HCT116 (cell line): Measurements from ENCODE around the gene PPIL6. TPM values are rescaled to one million over a fixed set of nuclear protein-coding genes. Genes with fewer than 3 reads are reported as not detected.
A peak's percentile ranks its signal among the peaks of the same experiment; 100 is the strongest.

ENCODE experiments used
- ATAC-seq: fragments of 200-7000 bp; cut with Tn5 transposase; 2 replicates; pipeline ENCODE4 v1.9.1; 2020; ENCODE audit warnings: mild to moderate bottlenecking, moderate library complexity
- Bru-seq: library from RNA; stranded (reverse); fragments of 400-500 nt; gene quantifications from one replicate; lab custom pipeline; 2021; lab: Mats Ljungman, UMichigan
- BruChase-seq, 2 experiments: library from RNA; stranded (reverse); fragments of 400-500 nt; gene quantifications; one replicate each; lab custom pipeline; 2021; lab: Mats Ljungman, UMichigan
- BruUV-seq: library from RNA; stranded (reverse); fragments of 400-500 nt; replicated peaks from 2 replicates; lab custom pipeline; 2021; lab: Mats Ljungman, UMichigan
- CTCF ChIA-PET: fragments of 300-600 bp; sonication (Branson Sonifier 250); formaldehyde crosslinking; loops from one replicate; lab custom pipeline; 2021; ENCODE audit warnings: antibody characterized with exemption; lab: Charles Lee
- POLR2A ChIA-PET: fragments of 300-600, 350-600 bp; sonication (Branson Sonifier 250); formaldehyde crosslinking; loops from one replicate; lab custom pipeline; 2021; ENCODE audit warnings: antibody characterized with exemption; lab: Charles Lee
- RAD21 ChIA-PET, 2 experiments: fragments of 300-600 bp; sonication (Branson Sonifier 250); formaldehyde crosslinking; loops; one replicate each; lab custom pipeline; 2023; ENCODE audit warnings: low total read pairs in 2 of 2; ENCODE audit not compliant: uncharacterized antibody in 2 of 2, unreplicated experiment in 2 of 2, low non-redundant PET in 1 of 2; lab: Charles Lee
- DNase-seq: peaks from one replicate; pipeline ENCODE4 v3.0.0-alpha.2; 2010; ENCODE audit warnings: low read depth, low spot score
- H2AFZ ChIP-seq: fragments of 200-600 bp; shearing (Covaris generic), sonication (generic); 2 replicates; pipeline ENCODE4 v1.6.1; 2017; ENCODE audit warnings: low read depth, mixed run types, mixed read lengths, antibody characterized with exemption, low read length; ENCODE audit not compliant: poor library complexity, severe bottlenecking
- H3K27ac ChIP-seq: 2 replicates; pipeline ENCODE4 v1.5.1; 2012; ENCODE audit warnings: low read depth, low read length
- H3K27me3 ChIP-seq: fragments of 200-600 bp; sonication (generic); 2 replicates; pipeline ENCODE4 v1.6.1; 2016; ENCODE audit warnings: mixed run types, low read length, mixed read lengths; ENCODE audit not compliant: insufficient read depth
- H3K36me3 ChIP-seq, 2 experiments: fragments of 200-500 bp in 1 of 2; fragments of 200-600 bp in 1 of 2; sonication (Bioruptor generic) in 1 of 2; sonication (generic) in 1 of 2; 2 replicates each; pipeline versions ENCODE4 v1.5.1 to v1.6.1; 2014 to 2016; ENCODE audit warnings: low read length in 2 of 2, inconsistent platforms in 1 of 2, mixed read lengths in 1 of 2, mixed run types in 1 of 2; ENCODE audit not compliant: insufficient read depth in 2 of 2, control insufficient read depth in 1 of 2
- H3K4me1 ChIP-seq, 2 experiments: fragments of 200-600 bp in 1 of 2; sonication (generic) in 1 of 2; 2 replicates each; pipeline versions ENCODE4 v1.5.1 to v1.6.1; 2012 to 2017; ENCODE audit warnings: low read length in 2 of 2, inconsistent platforms in 1 of 2, mild to moderate bottlenecking in 1 of 2, mixed read lengths in 1 of 2, mixed run types in 1 of 2, moderate library complexity in 1 of 2; ENCODE audit not compliant: insufficient read depth in 2 of 2, control insufficient read depth in 1 of 2
- H3K4me2 ChIP-seq: fragments of 200-600 bp; sonication (generic); 2 replicates; pipeline ENCODE4 v1.6.1; 2017; ENCODE audit warnings: mixed run types, low read length, mixed read lengths
- H3K4me3 ChIP-seq, 2 experiments: fragments of 200-600 bp in 1 of 2; sonication (generic) in 1 of 2; replicated peaks in 1 of 2; 2 replicates each; pipeline ENCODE4 v1.5.1; 2011 to 2016; ENCODE audit warnings: low read length in 2 of 2, control low read depth in 1 of 2, low read depth in 1 of 2, mild to moderate bottlenecking in 1 of 2, mixed read lengths in 1 of 2, mixed run types in 1 of 2
- H3K79me2 ChIP-seq: fragments of 200-600 bp; sonication (generic); 2 replicates; pipeline ENCODE4 v1.6.1; 2017; ENCODE audit warnings: mild to moderate bottlenecking, mixed run types, low read length, moderate library complexity, mixed read lengths; ENCODE audit not compliant: insufficient read depth
- H3K9ac ChIP-seq: fragments of 200-600 bp; sonication (generic); 2 replicates; pipeline ENCODE4 v1.6.1; 2016; ENCODE audit warnings: low read length, mixed read lengths
- H3K9me2 ChIP-seq: fragments of 200-600 bp; sonication (generic), shearing (Covaris generic); 2 replicates; pipeline ENCODE4 v1.6.1; 2017; ENCODE audit warnings: mixed run types, mild to moderate bottlenecking, moderate library complexity; ENCODE audit not compliant: insufficient read depth
- H3K9me3 ChIP-seq, 2 experiments: fragments of 200-500 bp in 1 of 2; fragments of 200-600 bp in 1 of 2; sonication (Bioruptor generic) in 1 of 2; sonication (generic) in 1 of 2; 2 replicates each; pipeline ENCODE4 v1.6.1; 2014 to 2017; ENCODE audit warnings: low read length in 2 of 2, mixed read lengths in 2 of 2, inconsistent platforms in 1 of 2, low read depth in 1 of 2, mild to moderate bottlenecking in 1 of 2, mixed run types in 1 of 2, moderate library complexity in 1 of 2; ENCODE audit not compliant: control insufficient read depth in 1 of 2, insufficient read depth in 1 of 2
- H4K20me1 ChIP-seq: fragments of 200-600 bp; sonication (generic), shearing (Covaris generic); 2 replicates; pipeline ENCODE4 v1.6.1; 2017; ENCODE audit warnings: mixed run types, mild to moderate bottlenecking, moderate library complexity; ENCODE audit not compliant: insufficient read depth
- ATF3 ChIP-seq: IDR thresholded peaks from 2 replicates; pipeline ENCODE4 v1.6.1; 2012
- CBX3 ChIP-seq: IDR thresholded peaks from 2 replicates; pipeline ENCODE4 v1.6.1; 2012; ENCODE audit warnings: low read depth
- CEBPB ChIP-seq: IDR thresholded peaks from 2 replicates; pipeline ENCODE4 v1.6.1; 2012; ENCODE audit warnings: low read depth
- CTCF ChIP-seq, 3 experiments: fragments of 200-600 bp in 1 of 3; sonication (generic) in 1 of 3; IDR thresholded peaks in 2 of 3; conservative IDR thresholded peaks in 1 of 3; 2 replicates each; pipeline ENCODE4 v1.5.1; 2012 to 2017; ENCODE audit warnings: low read depth in 2 of 3, low read length in 2 of 3, antibody characterized with exemption in 1 of 3, borderline replicate concordance in 1 of 3, control low read depth in 1 of 3, mild to moderate bottlenecking in 1 of 3, mixed read lengths in 1 of 3, mixed run types in 1 of 3, moderate library complexity in 1 of 3; ENCODE audit not compliant: insufficient read depth in 1 of 3
- EGR1 ChIP-seq: IDR thresholded peaks from 2 replicates; pipeline ENCODE4 v1.6.1; 2012; ENCODE audit warnings: low read depth
- EZH2 ChIP-seq: fragments of 200-600 bp; sonication (generic); IDR thresholded peaks from 2 replicates; pipeline ENCODE4 v1.6.1; 2017; ENCODE audit warnings: antibody characterized with exemption, mixed run types
- EZH2phosphoT487 ChIP-seq: fragments of 200-600 bp; IDR thresholded peaks from 2 replicates; pipeline ENCODE4 v1.6.1; 2018; ENCODE audit warnings: antibody characterized with exemption, borderline replicate concordance
- FOSL1 ChIP-seq: IDR thresholded peaks from 2 replicates; pipeline ENCODE4 v1.6.1; 2012; ENCODE audit warnings: low read depth
- JUND ChIP-seq: IDR thresholded peaks from 2 replicates; pipeline ENCODE4 v1.6.1; 2012
- MAX ChIP-seq: IDR thresholded peaks from 2 replicates; pipeline ENCODE4 v1.6.1; 2012
- POLR2AphosphoS5 ChIP-seq: IDR thresholded peaks from 2 replicates; pipeline ENCODE4 v1.6.1; 2011; ENCODE audit warnings: mild to moderate bottlenecking, low read depth, low read length, moderate library complexity
- RAD21 ChIP-seq: IDR thresholded peaks from 2 replicates; pipeline ENCODE4 v1.6.1; 2012; ENCODE audit warnings: low read depth, mild to moderate bottlenecking
- SIN3A ChIP-seq: IDR thresholded peaks from 2 replicates; pipeline ENCODE4 v1.6.1; 2012; ENCODE audit warnings: low read depth
- SP1 ChIP-seq: IDR thresholded peaks from 2 replicates; pipeline ENCODE4 v1.6.1; 2012; ENCODE audit warnings: low read depth
- TCF7L2 ChIP-seq: IDR thresholded peaks from 2 replicates; pipeline ENCODE4 v1.7.0; 2011; ENCODE audit warnings: borderline replicate concordance, inconsistent platforms; ENCODE audit not compliant: insufficient read depth, insufficient read length; ENCODE audit errors: extremely low read depth
- YY1 ChIP-seq: IDR thresholded peaks from 2 replicates; pipeline ENCODE4 v1.6.1; 2011; ENCODE audit warnings: low read length, low read depth, moderate library complexity, mild to moderate bottlenecking; ENCODE audit not compliant: insufficient replicate concordance; ENCODE audit errors: extremely low read depth
- ZBTB33 ChIP-seq: IDR thresholded peaks from 2 replicates; pipeline ENCODE4 v1.6.1; 2011; ENCODE audit warnings: mild to moderate bottlenecking, low read length, moderate library complexity; ENCODE audit not compliant: insufficient replicate concordance; ENCODE audit errors: extremely low read depth
- ZFX ChIP-seq: fragments of 450-650 bp; IDR thresholded peaks from 2 replicates; pipeline ENCODE4 v1.6.1; 2017
- intact Hi-C: fragments of 100-400 bp; cut with micrococcal nuclease; formaldehyde crosslinking; loops from 2 replicates; pipeline ENCODE4 v1.10.0; 2022
- long read RNA-seq: library from polyadenylated mRNA; unstranded; transcript quantifications from one replicate; pipeline ENCODE4 v2.0.0, GENCODE V29; 2021; ENCODE audit not compliant: unreplicated experiment
- polyA plus RNA-seq: library from polyadenylated mRNA; unstranded; fragments of >200 nt; gene quantifications from 2 replicates; pipeline ENCODE4 v1.2.1, GENCODE V29; 2012; ENCODE audit warnings: missing spikeins
- total RNA-seq: library from RNA; stranded (reverse); gene quantifications from one replicate; pipeline ENCODE4 v1.2.1, GENCODE V29; 2021; ENCODE audit not compliant: unreplicated experiment

The PPIL6 gene
- total RNA-seq (3.3 TPM), Bru-seq, nascent RNA (percentile 48 among the genes with signal in this experiment), BruChase-seq, experiment 1, labeled RNA remaining after a 6-hour chase (percentile 54 among the genes with signal in this experiment), BruChase-seq, experiment 2, labeled RNA remaining after a 2-hour chase (percentile 46 among the genes with signal in this experiment)
- polyA plus RNA-seq = 1.5 and 1.8 TPM in 2 replicates
- long read RNA-seq, full-length matches to known transcripts = 1 of 6 reads
- long read RNA-seq, partial matches to known transcripts = 0 of 6 reads
- long read RNA-seq, other reads (novel, unspliced or antisense) = 5 of 6 reads

GRCh38 chr6:109440331-109441068 lies at the start of gene PPIL6, which contains the start of gene SMPD2:
TSS of gene PPIL6 (minus strand) at chr6:109440628. CDS start at chr6:109440590, 38 bp downstream.
TSS of gene SMPD2 (plus strand) at chr6:109440724. CDS start at chr6:109441122, 398 bp downstream.
- peak within 1 kb of the TSS; percentile 80 for H3K27ac ChIP-seq
- POLR2A ChIA-PET = interaction anchor here (1.0 to 1.6 kb wide), 2 partner anchors 13 to 15 kb away, joined by 5 read pairs; partner anchors contain the start of gene MICAL1

More at GRCh38 chr6:109440331-109441068, at the start of gene PPIL6, which contains the start of gene SMPD2:
- H3K4me1 ChIP-seq = peaks cover 9 to 21% of the 10 kb centered on the region in 2 experiments
- TF ChIP-seq CEBPB = no peak
- peak; percentile 82 for TF ChIP-seq FOSL1
- TF ChIP-seq EZH2phosphoT487 = no peak
- peak; percentile 54 for TF ChIP-seq SP1
- no peak for TF ChIP-seq ZBTB33
- TF ChIP-seq SIN3A = peak; percentile 77
- TF ChIP-seq JUND = no peak
- TF ChIP-seq RAD21 = peak; percentile 26; the same call in 1 of the 2 replicates
- TF ChIP-seq ATF3 = no peak
- 0 out of 2 replicates have a peak, but pooled peaks have one; percentile 29 for TF ChIP-seq CBX3
- TF ChIP-seq CTCF (IDR thresholded peaks at IDR 0.05 in 2 of 3, conservative IDR thresholded peaks at IDR 0.05 in 1 of 3; ENCODE audit: borderline replicate concordance in 1 of 3, insufficient read depth in 1 of 3, low read depth in 2 of 3, low read length in 2 of 3) = peak in 2 of 3 experiments; percentile 8 to 26; a peak in 1 of 6 replicates
- TF ChIP-seq ZFX = peak; percentile 91
- TF ChIP-seq TCF7L2 = no peak
- TF ChIP-seq EGR1 = peak; percentile 90
- TF ChIP-seq POLR2AphosphoS5 = peak; percentile 69
- no peak for TF ChIP-seq EZH2
- TF ChIP-seq YY1 = peak; percentile 75
- TF ChIP-seq MAX = peak; percentile 94
- TF ChIP-seq, all 23 proteins: peak for 11
- peaks cover 0 to 6% of the 10 kb centered on the region in 2 experiments; a peak in 2 of 4 replicates for H3K36me3 ChIP-seq
- peaks cover 14% of the 10 kb centered on the region for H3K79me2 ChIP-seq
- H4K20me1 ChIP-seq = no peaks in the 10 kb centered on the region
- no TSS peak for BruUV-seq
- CTCF ChIA-PET = interaction anchor here (1.6 to 2.2 kb wide), 3 partner anchors 12 to 253 kb away, joined by 3 to 13 read pairs (median 4); no protein-coding TSS in a partner anchor
- H3K27me3 ChIP-seq = no peaks in the 10 kb centered on the region
- DNase-seq (peak; percentile 70), ATAC-seq (peak; percentile 87)
- RAD21 ChIA-PET = no interaction called here
- no peaks in the 10 kb centered on the region for H3K9me3 ChIP-seq
- H2AFZ ChIP-seq = peak within 1 kb of the TSS; percentile 45
- H3K9me2 ChIP-seq = no peaks in the 10 kb centered on the region
- peak within 1 kb of the TSS; percentile 87 to 90 for H3K4me3 ChIP-seq
- H3K9ac ChIP-seq = peak within 1 kb of the TSS; percentile 97
- intact Hi-C loops = loop anchor here (5.0 kb wide), 1 partner anchor 253 kb away; no protein-coding TSS in a partner anchor
- peak within 1 kb of the TSS; percentile 87 for H3K4me2 ChIP-seq
